GM18907 (cell line): ENCODE data around the gene ADRA2C.

Experiments used
- ATAC-seq: cut with Tn5 transposase; IDR thresholded peaks from one replicate; pipeline ENCODE4 v1.9.1; 2021; ENCODE audit warnings: mild to moderate bottlenecking, moderate library complexity; ENCODE audit not compliant: unreplicated experiment

The ADRA2C gene

DNA sequence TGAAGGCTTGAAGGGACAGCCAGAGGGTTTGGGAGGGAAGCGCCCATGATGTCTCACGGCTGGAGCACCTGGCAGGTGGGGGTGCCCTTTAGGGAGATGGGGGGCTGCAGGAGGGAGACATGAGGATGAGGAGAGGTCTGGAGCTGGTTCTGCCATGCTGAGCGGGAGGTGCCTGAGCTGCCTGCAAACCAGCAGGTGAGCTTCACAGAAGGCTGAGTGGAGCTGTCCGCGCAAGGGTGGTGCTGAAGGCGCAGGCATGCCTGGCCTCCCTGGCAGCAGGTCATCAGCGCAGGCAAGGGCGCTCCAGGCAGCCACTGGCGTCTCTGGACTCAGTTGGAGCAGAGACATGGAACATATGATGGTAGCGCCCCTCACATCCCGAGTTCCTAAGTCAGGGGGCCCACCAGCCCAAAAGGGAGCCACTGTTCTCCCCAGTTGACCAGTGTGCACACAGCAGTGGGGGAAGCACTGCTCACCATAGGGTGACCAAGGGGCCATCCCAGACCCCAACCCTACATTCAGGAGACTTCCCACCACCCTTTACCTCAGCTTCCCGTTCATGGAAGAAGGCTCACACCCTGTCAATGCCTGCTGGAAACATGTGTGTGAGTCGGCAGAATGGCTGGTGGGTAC is 25.8 kb downstream of the ADRA2C start:
- ATAC-seq, result no peak

- no peak for ATAC-seq
Observed at GRCh38 chr4:3792813-3793212, 26.6 kb downstream of the ADRA2C start.

DNA sequence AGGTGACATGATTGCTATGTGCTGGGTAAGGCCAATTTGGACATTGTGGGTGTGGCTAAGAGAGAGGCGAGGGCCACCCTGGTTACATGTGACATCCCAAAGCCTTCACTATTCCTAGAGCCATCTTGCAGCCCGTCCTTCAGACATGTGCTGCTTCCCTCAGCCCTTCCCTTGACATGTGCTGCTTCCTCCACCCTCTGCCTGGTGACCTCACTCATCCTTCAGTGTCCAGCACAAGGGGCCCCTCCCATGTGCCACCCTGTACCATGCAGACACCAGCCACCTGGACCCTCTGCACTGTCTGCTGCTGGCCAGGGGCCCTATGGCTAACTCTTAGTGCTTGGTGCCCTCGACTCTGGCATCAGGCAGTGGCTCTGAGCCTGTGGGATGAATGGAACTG is 27.4 kb downstream of the ADRA2C start:
- no peak for ATAC-seq

DNA sequence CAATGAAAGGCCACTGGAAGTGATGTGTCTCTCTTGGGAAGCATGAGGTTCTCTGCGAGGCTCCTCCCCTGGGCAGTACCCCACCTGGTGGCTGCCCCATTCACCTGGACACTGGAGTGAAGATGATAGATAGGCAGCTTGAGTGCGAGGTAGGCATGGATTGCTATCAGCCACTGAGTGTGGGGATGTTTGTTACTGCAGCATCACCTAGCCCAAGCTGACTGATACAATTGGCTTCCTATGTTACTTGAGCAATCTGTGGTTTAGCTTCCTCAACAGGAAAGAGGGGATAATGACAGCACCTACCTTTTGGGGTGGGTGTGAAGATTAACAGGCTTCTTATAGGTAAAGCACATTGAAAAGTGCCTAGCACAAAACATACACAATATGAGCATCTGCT is 30.8 kb downstream of the ADRA2C start:
- no peak for ATAC-seq

DNA sequence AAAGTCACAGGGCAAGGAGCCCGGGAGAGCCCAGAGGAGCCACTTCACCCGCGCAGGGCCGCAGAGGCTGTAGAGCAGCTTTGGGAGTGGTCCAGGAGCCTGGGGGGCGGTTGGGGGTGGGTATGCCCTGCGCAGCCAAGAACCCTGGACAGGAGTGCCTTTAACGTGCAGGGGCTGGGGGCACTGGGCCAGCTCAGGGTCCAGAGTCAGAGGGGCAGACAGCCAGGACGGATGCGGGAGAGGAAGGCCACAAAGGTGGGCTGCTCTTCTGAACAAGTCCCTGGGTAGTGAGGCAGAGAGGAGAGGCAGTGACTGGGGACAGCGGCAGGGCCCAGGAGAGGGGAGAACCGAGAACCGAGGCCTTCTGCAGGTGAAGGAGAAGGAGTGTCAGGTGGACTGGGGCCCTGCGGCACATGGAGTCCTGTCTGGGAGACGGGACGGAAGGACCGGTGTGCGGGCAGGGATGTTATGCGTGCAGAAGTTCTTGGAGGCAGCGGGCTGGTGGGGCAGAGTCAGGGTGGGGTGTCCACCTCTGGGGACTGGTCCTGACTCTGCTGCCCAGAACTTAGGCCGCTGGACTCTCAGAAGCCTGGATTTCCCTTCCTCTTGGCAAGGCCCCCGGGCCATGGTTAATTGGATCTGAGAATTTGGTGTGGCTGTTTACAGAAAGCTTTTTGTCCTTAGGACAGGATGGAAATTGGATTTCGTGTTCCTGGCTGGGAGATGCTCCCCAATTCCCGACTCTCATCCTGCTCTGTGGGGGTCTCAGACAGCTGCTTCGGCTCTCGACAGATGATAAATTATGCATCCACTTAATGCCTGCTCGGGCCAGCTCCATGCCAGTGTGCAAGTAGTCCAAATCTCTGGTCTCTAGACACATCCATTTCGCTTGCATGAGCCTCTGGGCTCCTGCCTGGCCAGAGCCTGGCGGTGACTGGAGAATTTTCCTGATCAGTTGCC is 31.9 kb downstream of the ADRA2C start:
- ATAC-seq, result no peak

- ATAC-seq, result no peak
Observed at GRCh38 chr4:3799496-3799895, 33.3 kb downstream of the ADRA2C start.

DNA sequence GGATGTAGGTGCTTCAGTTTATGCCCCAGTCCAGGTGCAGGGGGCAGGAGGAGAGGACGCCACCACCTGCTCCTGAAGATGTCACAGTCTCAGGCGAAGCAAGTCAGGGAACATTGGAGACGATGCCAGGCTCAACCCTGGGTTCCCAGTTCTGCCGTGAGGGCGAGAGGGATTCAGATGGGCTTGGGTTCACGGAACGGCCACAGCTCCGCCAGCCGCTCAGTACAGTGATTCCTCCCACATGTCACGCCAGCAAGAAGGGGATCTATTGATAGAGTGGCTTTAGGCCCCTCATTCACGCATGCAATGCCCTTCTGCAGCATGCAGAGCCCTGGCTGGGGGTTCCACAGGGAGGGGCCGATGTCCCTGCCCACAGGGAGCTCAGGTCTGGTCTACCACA is 34.2 kb downstream of the ADRA2C start:
- ATAC-seq, result no peak

- no peak for ATAC-seq
Observed at GRCh38 chr4:3801521-3801920, 35.3 kb downstream of the ADRA2C start.

- ATAC-seq, result no peak
Observed at GRCh38 chr4:3801931-3802550, 35.9 kb downstream of the ADRA2C start.

DNA sequence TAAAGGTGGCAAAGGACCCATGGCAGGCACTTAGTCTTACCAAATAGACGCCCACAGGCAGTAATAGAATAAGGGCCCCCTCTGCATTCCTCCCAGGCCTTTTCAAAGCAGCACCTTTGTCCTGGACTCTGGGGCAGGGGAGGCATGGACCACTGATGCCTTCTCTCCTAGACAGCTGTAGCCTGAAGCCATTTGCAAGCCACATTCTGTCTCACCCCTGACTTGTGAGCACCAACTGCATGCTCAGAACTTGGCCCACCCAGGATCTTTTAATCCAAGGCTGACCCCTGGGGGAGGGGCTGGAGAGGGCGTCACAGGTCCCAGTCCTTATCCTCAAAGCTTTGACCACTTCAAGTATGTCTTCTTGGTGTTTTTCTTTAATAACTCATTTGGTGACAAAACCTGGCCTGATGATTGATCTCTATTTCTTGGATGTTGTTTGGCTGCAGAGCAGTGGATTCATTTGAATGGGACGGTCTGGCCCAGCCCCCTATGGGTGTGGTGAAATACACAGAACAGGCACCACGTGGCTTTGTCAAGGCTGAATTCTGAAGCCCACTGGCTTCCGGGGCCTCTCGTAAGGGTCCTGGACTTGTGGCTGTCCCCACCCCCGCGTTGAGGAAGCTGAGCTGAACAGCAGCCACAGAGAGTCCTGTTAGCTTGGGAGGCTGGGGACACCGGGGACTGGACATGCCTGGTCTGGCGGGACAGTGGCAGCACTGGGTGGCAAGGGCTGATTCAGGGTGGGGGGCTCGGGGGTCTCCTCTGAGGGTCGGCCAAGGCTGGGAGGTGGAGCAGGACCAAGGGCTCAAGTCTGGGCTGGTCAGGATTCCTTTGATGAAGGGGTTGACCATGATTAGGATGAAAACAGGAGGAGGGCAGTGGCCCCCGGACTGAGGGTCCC is 36.6 kb downstream of the ADRA2C start:
- no peak for ATAC-seq

DNA sequence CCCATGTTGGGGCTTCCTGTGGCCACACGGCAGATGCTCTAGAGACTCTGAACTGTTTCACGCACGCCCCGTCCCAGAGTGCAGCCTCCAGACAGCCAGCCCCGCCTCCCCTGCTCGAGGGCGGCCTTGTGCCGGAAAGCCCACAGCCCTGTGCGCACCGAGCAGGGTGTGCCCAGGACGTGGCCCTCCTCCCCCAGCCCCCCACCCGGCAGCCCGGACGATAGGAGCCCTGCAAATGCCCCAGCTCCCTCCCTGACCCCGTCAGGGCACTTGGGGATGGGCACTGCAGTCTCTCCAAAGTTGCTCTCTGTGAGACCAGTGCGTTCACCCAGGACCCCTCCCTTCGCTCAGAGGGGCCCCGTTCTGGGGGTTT is 37.3 kb downstream of the ADRA2C start:
- no peak for ATAC-seq

- ATAC-seq, result no peak
Observed at GRCh38 chr4:3803946-3804345, 37.8 kb downstream of the ADRA2C start.

GRCh38 chr4:3805026-3805425 is 38.8 kb downstream of the ADRA2C start:
- ATAC-seq, result no peak

DNA sequence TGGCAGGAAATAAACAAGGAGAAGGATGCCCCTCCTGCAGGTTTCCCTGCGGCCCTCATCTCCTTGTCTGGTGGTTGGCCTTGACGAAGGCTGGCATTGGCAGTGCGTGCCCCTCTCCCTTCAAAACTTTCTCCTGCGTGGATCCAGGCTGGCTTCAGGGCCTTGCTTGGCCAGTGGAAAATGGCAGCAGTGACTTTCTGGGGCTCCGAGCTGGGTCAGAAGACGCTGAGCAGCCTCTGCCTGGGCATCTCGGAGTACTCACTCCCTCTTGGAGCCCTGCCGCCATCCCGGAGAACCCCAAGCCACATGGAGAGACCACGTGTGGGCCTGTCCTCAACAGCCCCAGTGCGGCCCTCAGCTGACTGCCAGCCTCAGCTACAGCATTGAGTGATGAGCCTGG is 39.5 kb downstream of the ADRA2C start:
- ATAC-seq, result no peak

GRCh38 chr4:3807311-3807710 is 41.1 kb downstream of the ADRA2C start:
- ATAC-seq, result no peak

- ATAC-seq, result no peak
Observed at GRCh38 chr4:3807822-3808496, 41.8 kb downstream of the ADRA2C start.

GRCh38 chr4:3808597-3808996 is 42.4 kb downstream of the ADRA2C start:
- no peak for ATAC-seq

DNA sequence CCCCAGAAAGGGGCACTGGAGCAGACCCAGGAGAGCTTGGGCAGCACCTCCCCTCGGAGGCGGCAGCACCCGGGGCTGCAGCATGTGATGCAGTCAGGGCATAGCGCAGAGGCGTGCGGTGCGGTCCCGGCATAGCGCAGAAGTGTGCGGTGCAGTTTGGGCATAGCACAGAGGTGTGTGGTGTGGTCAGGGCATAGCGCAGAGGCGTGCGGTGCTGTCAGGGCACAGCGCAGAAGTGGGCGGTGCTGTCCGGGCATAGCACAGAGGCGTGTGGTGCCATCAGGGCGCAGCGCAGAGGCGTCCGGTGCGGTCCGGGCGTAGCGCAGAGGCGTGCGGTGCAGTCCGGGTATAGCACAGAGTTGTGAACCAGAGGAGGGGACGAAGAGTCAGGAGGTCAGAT is 42.8 kb downstream of the ADRA2C start:
- no peak for ATAC-seq

DNA sequence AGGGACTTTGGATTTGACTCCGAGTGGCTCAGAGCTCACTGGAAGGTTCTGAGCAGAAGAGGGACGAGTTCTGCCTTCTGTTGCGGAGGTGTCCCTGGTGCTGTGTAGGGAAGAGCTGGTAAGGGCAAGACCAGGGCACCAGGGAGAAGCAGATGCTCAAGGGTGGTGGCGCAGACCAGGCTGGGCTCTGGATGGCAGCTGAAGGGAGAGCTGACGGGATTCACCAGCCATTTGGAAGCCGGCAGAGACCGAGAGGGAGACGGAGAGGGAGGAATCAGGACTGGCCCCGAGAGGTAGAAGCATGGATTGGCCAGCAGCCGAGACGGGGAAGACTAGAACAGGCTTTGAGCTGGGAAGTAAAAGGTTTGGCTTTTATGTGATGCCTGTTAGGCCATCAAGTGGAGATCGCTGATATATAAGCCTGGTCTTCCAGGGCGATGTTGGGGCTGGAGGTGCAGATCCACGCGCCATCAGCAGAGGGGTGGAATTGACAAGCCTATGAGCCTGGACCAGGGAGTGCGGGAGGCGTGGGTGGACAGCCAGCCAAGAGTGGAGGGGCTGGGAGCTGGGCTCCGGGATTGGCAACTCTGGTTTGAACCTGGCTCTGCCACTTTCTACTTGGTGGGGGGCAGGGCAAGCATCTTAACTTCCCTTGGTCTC is 43.4 kb downstream of the ADRA2C start:
- ATAC-seq, result no peak
